GM23338 (cell line): Measurements from ENCODE around the gene FCSK. TPM values are rescaled to one million over a fixed set of nuclear protein-coding genes. Genes with fewer than 3 reads are reported as not detected.

Experiments
- ATAC-seq: fragments of 200-7000 bp; cut with Tn5 transposase; 3 replicates; pipeline ENCODE4 v1.9.1; 2020
- DNase-seq: peaks from one replicate; pipeline ENCODE4 v3.0.0-alpha.2; 2015; ENCODE audit warnings: low spot score
- H2AFZ ChIP-seq: fragments of 200-600 bp; sonication (generic); 2 replicates; pipeline ENCODE4 v1.8.0; 2016; ENCODE audit warnings: antibody characterized with exemption, mild to moderate bottlenecking, moderate library complexity
- H3F3A ChIP-seq: fragments of 200-600 bp; sonication (generic); replicated peaks from 2 replicates; pipeline ENCODE4 v1.8.0; 2017; ENCODE audit warnings: antibody characterized with exemption, mixed run types, low read depth
- H3K27ac ChIP-seq: fragments of 200-600 bp; sonication (generic); 2 replicates; pipeline ENCODE4 v1.6.1; 2016; ENCODE audit warnings: low read depth
- H3K27me3 ChIP-seq: fragments of 200-600 bp; sonication (generic); 2 replicates; pipeline ENCODE4 v1.8.0; 2016; ENCODE audit warnings: mild to moderate bottlenecking, mixed run types, moderate library complexity; ENCODE audit not compliant: insufficient read depth
- H3K36me3 ChIP-seq: fragments of 200-600 bp; sonication (generic); 2 replicates; pipeline ENCODE4 v1.8.0; 2016; ENCODE audit warnings: mild to moderate bottlenecking; ENCODE audit not compliant: insufficient read depth
- H3K4me1 ChIP-seq: fragments of 200-600 bp; sonication (generic); 2 replicates; pipeline ENCODE4 v1.8.0; 2016; ENCODE audit warnings: mild to moderate bottlenecking, moderate library complexity; ENCODE audit not compliant: insufficient read depth
- H3K4me2 ChIP-seq: fragments of 200-600 bp; sonication (generic); 2 replicates; pipeline ENCODE4 v1.7.1; 2017; ENCODE audit warnings: mixed run types
- H3K4me3 ChIP-seq: fragments of 200-600 bp; sonication (generic); 2 replicates; pipeline ENCODE4 v1.6.1; 2016; ENCODE audit warnings: mixed run types
- H3K79me2 ChIP-seq: fragments of 200-600 bp; sonication (generic); replicated peaks from 2 replicates; pipeline ENCODE4 v1.8.0; 2017; ENCODE audit warnings: mild to moderate bottlenecking; ENCODE audit not compliant: insufficient read depth
- H3K9me2 ChIP-seq: fragments of 200-600 bp; sonication (generic); 2 replicates; pipeline ENCODE4 v1.8.0; 2017; ENCODE audit not compliant: insufficient read depth
- H4K20me1 ChIP-seq: fragments of 200-600 bp; sonication (generic); replicated peaks from 2 replicates; pipeline ENCODE4 v1.8.0; 2017; ENCODE audit warnings: mild to moderate bottlenecking; ENCODE audit not compliant: insufficient read depth
- H3K27ac Mint-ChIP-seq: 2 replicates; pipeline ENCODE4 v1.8.0; 2020; ENCODE audit warnings: inconsistent platforms, mild to moderate bottlenecking, moderate library complexity, mixed read lengths
- H3K27me3 Mint-ChIP-seq: 3 replicates; pipeline ENCODE4 v1.8.0; 2022; ENCODE audit warnings: low read depth, mild to moderate bottlenecking, moderate library complexity, mixed read lengths, inconsistent platforms; ENCODE audit not compliant: insufficient read depth, poor library complexity
- H3K36me3 Mint-ChIP-seq: 3 replicates; pipeline ENCODE4 v1.8.0; 2021; ENCODE audit warnings: low read depth, mild to moderate bottlenecking, inconsistent platforms, moderate library complexity, mixed read lengths
- H3K4me1 Mint-ChIP-seq: 3 replicates; pipeline ENCODE4 v1.8.0; 2020; ENCODE audit warnings: mild to moderate bottlenecking, inconsistent platforms, mixed read lengths
- H3K4me3 Mint-ChIP-seq: 3 replicates; pipeline ENCODE4 v1.8.0; 2021; ENCODE audit warnings: moderate library complexity, mild to moderate bottlenecking, inconsistent platforms, mixed read lengths
- H3K9me3 Mint-ChIP-seq: 3 replicates; pipeline ENCODE4 v1.8.0; 2020; ENCODE audit warnings: moderate library complexity, mild to moderate bottlenecking, inconsistent platforms, mixed read lengths
- CREB1 ChIP-seq: fragments of 250-450 bp; sonication (Bioruptor Pico); IDR thresholded peaks from 2 replicates; pipeline ENCODE4 v1.5.0; 2020; ENCODE audit warnings: low read depth, mild to moderate bottlenecking, moderate library complexity
- EZH2 ChIP-seq: fragments of 200-600 bp; sonication (generic); IDR thresholded peaks from one replicate; pipeline ENCODE4 v1.8.0; 2017; ENCODE audit warnings: antibody characterized with exemption, mild to moderate bottlenecking, low read depth; ENCODE audit not compliant: unreplicated experiment
- EZH2phosphoT487 ChIP-seq: fragments of 200-600 bp; sonication (generic); IDR thresholded peaks from one replicate; pipeline ENCODE4 v1.8.1; 2018; ENCODE audit warnings: antibody characterized with exemption; ENCODE audit not compliant: unreplicated experiment
- JUNB ChIP-seq: IDR thresholded peaks from one replicate; pipeline ENCODE4 v1.6.1; 2016; ENCODE audit warnings: antibody characterized with exemption; ENCODE audit not compliant: unreplicated experiment
- NANOG ChIP-seq: IDR thresholded peaks from 2 replicates; pipeline ENCODE4 v1.6.1; 2016; ENCODE audit warnings: antibody characterized with exemption, borderline replicate concordance
- POLR2AphosphoS5 ChIP-seq: IDR thresholded peaks from 2 replicates; pipeline ENCODE4 v1.6.1; 2016; ENCODE audit warnings: antibody characterized with exemption, low read depth
- REST ChIP-seq: IDR thresholded peaks from one replicate; pipeline ENCODE4 v1.6.1; 2018; ENCODE audit warnings: antibody characterized with exemption; ENCODE audit not compliant: unreplicated experiment
- STAT1 ChIP-seq: IDR thresholded peaks from one replicate; pipeline ENCODE4 v1.6.1; 2016; ENCODE audit warnings: antibody characterized with exemption; ENCODE audit not compliant: unreplicated experiment
- ZNF114 ChIP-seq: fragments of 250-450 bp; sonication (Bioruptor Pico); IDR thresholded peaks from 2 replicates; pipeline ENCODE4 v1.5.0; 2020; ENCODE audit warnings: mild to moderate bottlenecking, moderate library complexity
- ZNF331 ChIP-seq: fragments of 250-450 bp; sonication (Bioruptor Pico); IDR thresholded peaks from 2 replicates; pipeline ENCODE4 v1.5.0; 2020; ENCODE audit warnings: low read depth, mild to moderate bottlenecking, moderate library complexity
- polyA plus RNA-seq: library from polyadenylated mRNA; unstranded; fragments of >200 nt; fragmentation: Nextera tagmentation; extraction: Ambion mirVana; gene quantifications from 2 replicates; pipeline ENCODE4 v1.2.1, GENCODE V29; 2016
- total RNA-seq: library from RNA; depleted of rRNA; stranded (reverse); fragments of >200 nt; shearing (Covaris generic); gene quantifications from 2 replicates; pipeline ENCODE4 v1.2.3, GENCODE V29; 2014
- TF ChIP-seq, protein P1 (sequence below), 2 experiments: fragments of 200-600 bp in 1 of 2; sonication (generic) in 1 of 2; conservative IDR thresholded peaks; 2 replicates each; pipeline versions ENCODE4 v1.5.1 to v1.6.1; 2016 to 2017; ENCODE audit warnings: antibody characterized with exemption in 2 of 2, low read depth in 2 of 2, mild to moderate bottlenecking in 2 of 2, moderate library complexity in 1 of 2
- TF ChIP-seq, protein P2 (sequence below): IDR thresholded peaks from 2 replicates; pipeline ENCODE4 v1.6.1; 2016; ENCODE audit warnings: antibody characterized with exemption
- TF ChIP-seq, protein P3 (sequence below): fragments of 250-450 bp; sonication (Bioruptor Pico); IDR thresholded peaks from 2 replicates; pipeline ENCODE4 v1.5.0; 2020; ENCODE audit warnings: mild to moderate bottlenecking, moderate library complexity

Gene FCSK
- total and polyA plus RNA-seq, 2 experiments from 2014 or later, result 2.3 to 4.0 TPM

GRCh38 chr16:70472786-70473433 lies 18.5 kb downstream of the FCSK start:
- DNase-seq, result peak; percentile 40
- Histone ChIP-seq H3K9me2 (no peaks in the 10 kb centered on the region), H2AFZ (no peak overlapping the region), H3K36me3 (no peaks in the 10 kb centered on the region), H3K4me2 (no peak overlapping the region), H3K4me3 (no peak overlapping the region), H3K79me2 (no peaks in the 10 kb centered on the region), H4K20me1 (no peaks in the 10 kb centered on the region), H3F3A (no peaks in the 10 kb centered on the region), H3K27me3 (no peaks in the 10 kb centered on the region), H3K4me1 (no peaks in the 10 kb centered on the region), H3K27ac (no peak overlapping the region)
- H3K9me3 Mint-ChIP-seq, result no peaks in the 10 kb centered on the region
- H3K27me3 Mint-ChIP-seq, result peaks cover 8% of the 10 kb centered on the region
- no peak overlapping the region for H3K4me3 Mint-ChIP-seq
- H3K4me1 Mint-ChIP-seq, result peaks cover 4% of the 10 kb centered on the region; the same call in 2 of the 3 replicates
- H3K36me3 Mint-ChIP-seq, result no peaks in the 10 kb centered on the region; the same call in 2 of the 3 replicates
- ATAC-seq, result no peak; the same call in 2 of the 3 replicates
- TF ChIP-seq REST, result no peak
- TF ChIP-seq, protein P1, sequence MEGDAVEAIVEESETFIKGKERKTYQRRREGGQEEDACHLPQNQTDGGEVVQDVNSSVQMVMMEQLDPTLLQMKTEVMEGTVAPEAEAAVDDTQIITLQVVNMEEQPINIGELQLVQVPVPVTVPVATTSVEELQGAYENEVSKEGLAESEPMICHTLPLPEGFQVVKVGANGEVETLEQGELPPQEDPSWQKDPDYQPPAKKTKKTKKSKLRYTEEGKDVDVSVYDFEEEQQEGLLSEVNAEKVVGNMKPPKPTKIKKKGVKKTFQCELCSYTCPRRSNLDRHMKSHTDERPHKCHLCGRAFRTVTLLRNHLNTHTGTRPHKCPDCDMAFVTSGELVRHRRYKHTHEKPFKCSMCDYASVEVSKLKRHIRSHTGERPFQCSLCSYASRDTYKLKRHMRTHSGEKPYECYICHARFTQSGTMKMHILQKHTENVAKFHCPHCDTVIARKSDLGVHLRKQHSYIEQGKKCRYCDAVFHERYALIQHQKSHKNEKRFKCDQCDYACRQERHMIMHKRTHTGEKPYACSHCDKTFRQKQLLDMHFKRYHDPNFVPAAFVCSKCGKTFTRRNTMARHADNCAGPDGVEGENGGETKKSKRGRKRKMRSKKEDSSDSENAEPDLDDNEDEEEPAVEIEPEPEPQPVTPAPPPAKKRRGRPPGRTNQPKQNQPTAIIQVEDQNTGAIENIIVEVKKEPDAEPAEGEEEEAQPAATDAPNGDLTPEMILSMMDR (conservative IDR thresholded peaks at IDR 0.05; ENCODE audit: low read depth in 2 of 2), result no peak
- no peak for TF ChIP-seq EZH2
- TF ChIP-seq EZH2phosphoT487, result no peak
- TF ChIP-seq, protein P2, sequence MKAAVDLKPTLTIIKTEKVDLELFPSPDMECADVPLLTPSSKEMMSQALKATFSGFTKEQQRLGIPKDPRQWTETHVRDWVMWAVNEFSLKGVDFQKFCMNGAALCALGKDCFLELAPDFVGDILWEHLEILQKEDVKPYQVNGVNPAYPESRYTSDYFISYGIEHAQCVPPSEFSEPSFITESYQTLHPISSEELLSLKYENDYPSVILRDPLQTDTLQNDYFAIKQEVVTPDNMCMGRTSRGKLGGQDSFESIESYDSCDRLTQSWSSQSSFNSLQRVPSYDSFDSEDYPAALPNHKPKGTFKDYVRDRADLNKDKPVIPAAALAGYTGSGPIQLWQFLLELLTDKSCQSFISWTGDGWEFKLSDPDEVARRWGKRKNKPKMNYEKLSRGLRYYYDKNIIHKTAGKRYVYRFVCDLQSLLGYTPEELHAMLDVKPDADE, result no peak
- no peak for TF ChIP-seq JUNB
- no peak for TF ChIP-seq STAT1
- no peak for TF ChIP-seq ZNF114 (CRISPR knock-in tag)
- no peak for TF ChIP-seq CREB1 (CRISPR knock-in tag)
- no peak for TF ChIP-seq POLR2AphosphoS5
- no peak for TF ChIP-seq ZNF331
- TF ChIP-seq, protein P3, sequence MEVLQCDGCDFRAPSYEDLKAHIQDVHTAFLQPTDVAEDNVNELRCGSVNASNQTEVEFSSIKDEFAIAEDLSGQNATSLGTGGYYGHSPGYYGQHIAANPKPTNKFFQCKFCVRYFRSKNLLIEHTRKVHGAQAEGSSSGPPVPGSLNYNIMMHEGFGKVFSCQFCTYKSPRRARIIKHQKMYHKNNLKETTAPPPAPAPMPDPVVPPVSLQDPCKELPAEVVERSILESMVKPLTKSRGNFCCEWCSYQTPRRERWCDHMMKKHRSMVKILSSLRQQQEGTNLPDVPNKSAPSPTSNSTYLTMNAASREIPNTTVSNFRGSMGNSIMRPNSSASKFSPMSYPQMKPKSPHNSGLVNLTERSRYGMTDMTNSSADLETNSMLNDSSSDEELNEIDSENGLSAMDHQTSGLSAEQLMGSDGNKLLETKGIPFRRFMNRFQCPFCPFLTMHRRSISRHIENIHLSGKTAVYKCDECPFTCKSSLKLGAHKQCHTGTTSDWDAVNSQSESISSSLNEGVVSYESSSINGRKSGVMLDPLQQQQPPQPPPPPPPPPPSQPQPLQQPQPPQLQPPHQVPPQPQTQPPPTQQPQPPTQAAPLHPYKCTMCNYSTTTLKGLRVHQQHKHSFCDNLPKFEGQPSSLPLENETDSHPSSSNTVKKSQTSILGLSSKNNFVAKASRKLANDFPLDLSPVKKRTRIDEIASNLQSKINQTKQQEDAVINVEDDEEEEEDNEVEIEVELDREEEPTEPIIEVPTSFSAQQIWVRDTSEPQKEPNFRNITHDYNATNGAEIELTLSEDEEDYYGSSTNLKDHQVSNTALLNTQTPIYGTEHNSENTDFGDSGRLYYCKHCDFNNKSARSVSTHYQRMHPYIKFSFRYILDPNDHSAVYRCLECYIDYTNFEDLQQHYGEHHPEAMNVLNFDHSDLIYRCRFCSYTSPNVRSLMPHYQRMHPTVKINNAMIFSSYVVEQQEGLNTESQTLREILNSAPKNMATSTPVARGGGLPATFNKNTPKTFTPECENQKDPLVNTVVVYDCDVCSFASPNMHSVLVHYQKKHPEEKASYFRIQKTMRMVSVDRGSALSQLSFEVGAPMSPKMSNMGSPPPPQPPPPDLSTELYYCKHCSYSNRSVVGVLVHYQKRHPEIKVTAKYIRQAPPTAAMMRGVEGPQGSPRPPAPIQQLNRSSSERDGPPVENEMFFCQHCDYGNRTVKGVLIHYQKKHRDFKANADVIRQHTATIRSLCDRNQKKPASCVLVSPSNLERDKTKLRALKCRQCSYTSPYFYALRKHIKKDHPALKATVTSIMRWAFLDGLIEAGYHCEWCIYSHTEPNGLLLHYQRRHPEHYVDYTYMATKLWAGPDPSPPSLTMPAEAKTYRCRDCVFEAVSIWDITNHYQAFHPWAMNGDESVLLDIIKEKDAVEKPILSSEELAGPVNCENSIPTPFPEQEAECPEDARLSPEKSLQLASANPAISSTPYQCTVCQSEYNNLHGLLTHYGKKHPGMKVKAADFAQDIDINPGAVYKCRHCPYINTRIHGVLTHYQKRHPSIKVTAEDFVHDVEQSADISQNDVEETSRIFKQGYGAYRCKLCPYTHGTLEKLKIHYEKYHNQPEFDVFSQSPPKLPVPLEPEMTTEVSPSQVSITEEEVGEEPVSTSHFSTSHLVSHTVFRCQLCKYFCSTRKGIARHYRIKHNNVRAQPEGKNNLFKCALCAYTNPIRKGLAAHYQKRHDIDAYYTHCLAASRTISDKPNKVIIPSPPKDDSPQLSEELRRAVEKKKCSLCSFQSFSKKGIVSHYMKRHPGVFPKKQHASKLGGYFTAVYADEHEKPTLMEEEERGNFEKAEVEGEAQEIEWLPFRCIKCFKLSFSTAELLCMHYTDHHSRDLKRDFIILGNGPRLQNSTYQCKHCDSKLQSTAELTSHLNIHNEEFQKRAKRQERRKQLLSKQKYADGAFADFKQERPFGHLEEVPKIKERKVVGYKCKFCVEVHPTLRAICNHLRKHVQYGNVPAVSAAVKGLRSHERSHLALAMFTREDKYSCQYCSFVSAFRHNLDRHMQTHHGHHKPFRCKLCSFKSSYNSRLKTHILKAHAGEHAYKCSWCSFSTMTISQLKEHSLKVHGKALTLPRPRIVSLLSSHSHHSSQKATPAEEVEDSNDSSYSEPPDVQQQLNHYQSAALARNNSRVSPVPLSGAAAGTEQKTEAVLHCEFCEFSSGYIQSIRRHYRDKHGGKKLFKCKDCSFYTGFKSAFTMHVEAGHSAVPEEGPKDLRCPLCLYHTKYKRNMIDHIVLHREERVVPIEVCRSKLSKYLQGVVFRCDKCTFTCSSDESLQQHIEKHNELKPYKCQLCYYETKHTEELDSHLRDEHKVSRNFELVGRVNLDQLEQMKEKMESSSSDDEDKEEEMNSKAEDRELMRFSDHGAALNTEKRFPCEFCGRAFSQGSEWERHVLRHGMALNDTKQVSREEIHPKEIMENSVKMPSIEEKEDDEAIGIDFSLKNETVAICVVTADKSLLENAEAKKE, result no peak
- TF ChIP-seq NANOG, result no peak
- H3K27ac Mint-ChIP-seq, result no peak overlapping the region
